ENCODE data around the gene RBMS1.

GRCh38 chr2:160499865-160500264 lies 6.3 kb upstream of the RBMS1 start:
- TF ChIP-seq EP300 (conservative IDR thresholded peaks at IDR 0.05; ENCODE audit: poor library complexity, severe bottlenecking) (no peak), MXI1 (conservative IDR thresholded peaks at IDR 0.05; ENCODE audit: poor library complexity, severe bottlenecking) (no peak), EZH2 (IDR thresholded peaks at IDR 0.05; ENCODE audit: borderline replicate concordance, insufficient read depth, low read length, poor library complexity, severe bottlenecking) (no peak), POLR2AphosphoS5 (IDR thresholded peaks at IDR 0.05) (no peak), CTCF (IDR thresholded peaks at IDR 0.05; ENCODE audit: poor library complexity, severe bottlenecking) (no peak), SMC3 (conservative IDR thresholded peaks at IDR 0.05; ENCODE audit: poor library complexity) (no peak), RAD21 (conservative IDR thresholded peaks at IDR 0.05) (no peak), TAF1 (IDR thresholded peaks at IDR 0.05; ENCODE audit: low read depth) (no peak)

Measured in neural cell (in vitro differentiated cells).